Activated T-cell treated with anti-CD3 and anti-CD28 coated beads, Interleukin-2, amount 50 U/mL, for 4 hours (primary cell): ENCODE measurements around the gene FTCD. TPM values are rescaled to one million over a fixed set of nuclear protein-coding genes. Genes with fewer than 3 reads are reported as not detected.

ENCODE experiments used
- ATAC-seq, 2 donors: fragments of 200-7000 bp; cut with Tn5 transposase; one replicate each; pipeline ENCODE4 v1.10.0; 2021
- DNase-seq: peaks from one replicate; pipeline ENCODE4 v3.0.0-alpha.2; 2020
- H3K27me3 Mint-ChIP-seq: one replicate; pipeline ENCODE4 v1.8.0; 2021; ENCODE audit warnings: low read depth, mixed read lengths
- H3K36me3 Mint-ChIP-seq: one replicate; pipeline ENCODE4 v1.8.0; 2022; ENCODE audit warnings: mixed read lengths; ENCODE audit not compliant: insufficient read depth
- H3K4me1 Mint-ChIP-seq: one replicate; pipeline ENCODE4 v1.8.0; 2021; ENCODE audit warnings: low read depth, mixed read lengths
- H3K4me3 Mint-ChIP-seq: one replicate; pipeline ENCODE4 v1.8.0; 2021; ENCODE audit warnings: mild to moderate bottlenecking, moderate library complexity, mixed read lengths
- H3K9me3 Mint-ChIP-seq: one replicate; pipeline ENCODE4 v1.8.0; 2021; ENCODE audit warnings: mixed read lengths
- total RNA-seq, 3 donors: library from RNA; stranded (reverse); gene quantifications; one replicate each; pipeline ENCODE4 v1.2.1, GENCODE V29; 2021

The FTCD gene
- total RNA-seq, 3 donors from 2014 or later, result 0.33 to 0.71 (median 0.40) TPM

GRCh38 chr21:46131838-46132651 lies 23.3 kb downstream of the FTCD start:
- Mint-ChIP-seq H3K4me1 (no peaks in the 10 kb centered on the region), H3K36me3 (no peaks in the 10 kb centered on the region), H3K9me3 (no peaks in the 10 kb centered on the region), H3K27me3 (peaks cover 2% of the 10 kb centered on the region), H3K4me3 (no peak overlapping the region)
- DNase-seq (no peak), ATAC-seq (no peak)

GRCh38 chr21:46131588-46131837 lies 23.9 kb downstream of the FTCD start:
- H3K9me3 Mint-ChIP-seq, result no peaks in the 10 kb centered on the region
- no peak overlapping the region for H3K4me3 Mint-ChIP-seq
- DNase-seq, result no peak
- no peaks in the 10 kb centered on the region for H3K4me1 Mint-ChIP-seq
- peaks cover 2% of the 10 kb centered on the region for H3K27me3 Mint-ChIP-seq
- H3K36me3 Mint-ChIP-seq, result no peaks in the 10 kb centered on the region
- ATAC-seq, result no peak

DNA sequence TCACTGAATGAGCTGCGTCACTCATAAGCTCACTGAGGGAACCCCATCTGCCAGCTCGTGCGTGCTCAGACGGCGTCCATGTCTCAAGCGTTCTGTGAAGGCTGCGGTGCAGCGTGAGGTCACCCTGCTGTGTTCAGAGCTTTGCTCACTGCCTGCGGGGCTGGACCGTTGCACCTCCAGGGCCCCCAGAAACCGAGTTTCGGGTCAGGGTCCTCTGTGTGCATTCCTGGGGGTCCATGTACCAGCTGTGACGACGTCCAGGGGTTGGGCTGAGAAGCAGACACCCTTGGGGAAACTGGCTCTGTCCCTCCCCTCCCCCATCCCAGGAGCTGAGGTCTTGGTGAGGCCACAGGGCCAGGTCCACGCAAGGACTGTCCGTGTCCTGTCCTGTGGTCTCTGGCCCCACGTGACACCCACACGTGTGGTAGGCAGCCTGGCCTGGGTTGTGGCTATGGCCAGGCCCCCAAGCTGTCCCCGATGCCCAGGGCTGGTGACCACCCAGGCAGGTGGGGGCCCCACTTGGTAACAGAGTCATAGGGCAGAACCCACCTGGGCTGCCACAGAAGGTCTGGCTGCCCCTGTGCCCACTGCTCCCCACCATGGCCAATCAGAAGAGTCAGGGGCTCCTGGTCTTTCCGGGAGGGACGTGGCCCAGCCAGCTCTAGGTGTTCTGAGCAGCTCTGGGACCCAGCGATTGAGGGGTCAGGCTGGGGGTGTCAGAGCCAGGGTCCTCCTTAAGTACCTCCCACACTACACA lies 24.4 kb downstream of the FTCD start:
- DNase-seq (no peak), ATAC-seq (no peak)
- Mint-ChIP-seq H3K4me3 (no peak overlapping the region), H3K9me3 (no peaks in the 10 kb centered on the region), H3K4me1 (no peaks in the 10 kb centered on the region), H3K27me3 (peaks cover 2% of the 10 kb centered on the region), H3K36me3 (no peaks in the 10 kb centered on the region)

- Mint-ChIP-seq H3K4me3 (no peak overlapping the region), H3K36me3 (no peaks in the 10 kb centered on the region), H3K4me1 (no peaks in the 10 kb centered on the region), H3K9me3 (no peaks in the 10 kb centered on the region), H3K27me3 (no peaks in the 10 kb centered on the region)
- DNase-seq (no peak), ATAC-seq (no peak)
Measured at GRCh38 chr21:46129846-46130651, 25.3 kb downstream of the FTCD start.

GRCh38 chr21:46128933-46129571 lies 26.3 kb downstream of the FTCD start:
- H3K4me3 Mint-ChIP-seq, result no peak overlapping the region
- no peaks in the 10 kb centered on the region for H3K36me3 Mint-ChIP-seq
- ATAC-seq, result no peak
- no peaks in the 10 kb centered on the region for H3K4me1 Mint-ChIP-seq
- no peaks in the 10 kb centered on the region for H3K27me3 Mint-ChIP-seq
- DNase-seq, result no peak
- H3K9me3 Mint-ChIP-seq, result no peaks in the 10 kb centered on the region

GRCh38 chr21:46128106-46128932 lies 27.1 kb downstream of the FTCD start:
- H3K9me3 Mint-ChIP-seq, result no peaks in the 10 kb centered on the region
- no peak for ATAC-seq

GRCh38 chr21:46127239-46128105 lies 27.9 kb downstream of the FTCD start:
- Mint-ChIP-seq H3K9me3 (no peaks in the 10 kb centered on the region), H3K4me1 (no peaks in the 10 kb centered on the region), H3K4me3 (no peak overlapping the region), H3K27me3 (no peaks in the 10 kb centered on the region), H3K36me3 (no peaks in the 10 kb centered on the region)
- ATAC-seq (no peak), DNase-seq (peak; percentile 1)

More at GRCh38 chr21:46128106-46128932, 27.1 kb downstream of the FTCD start:
- Mint-ChIP-seq H3K36me3 (no peaks in the 10 kb centered on the region), H3K27me3 (no peaks in the 10 kb centered on the region), H3K4me3 (no peak overlapping the region), H3K4me1 (no peaks in the 10 kb centered on the region)
- DNase-seq, result no peak

DNA sequence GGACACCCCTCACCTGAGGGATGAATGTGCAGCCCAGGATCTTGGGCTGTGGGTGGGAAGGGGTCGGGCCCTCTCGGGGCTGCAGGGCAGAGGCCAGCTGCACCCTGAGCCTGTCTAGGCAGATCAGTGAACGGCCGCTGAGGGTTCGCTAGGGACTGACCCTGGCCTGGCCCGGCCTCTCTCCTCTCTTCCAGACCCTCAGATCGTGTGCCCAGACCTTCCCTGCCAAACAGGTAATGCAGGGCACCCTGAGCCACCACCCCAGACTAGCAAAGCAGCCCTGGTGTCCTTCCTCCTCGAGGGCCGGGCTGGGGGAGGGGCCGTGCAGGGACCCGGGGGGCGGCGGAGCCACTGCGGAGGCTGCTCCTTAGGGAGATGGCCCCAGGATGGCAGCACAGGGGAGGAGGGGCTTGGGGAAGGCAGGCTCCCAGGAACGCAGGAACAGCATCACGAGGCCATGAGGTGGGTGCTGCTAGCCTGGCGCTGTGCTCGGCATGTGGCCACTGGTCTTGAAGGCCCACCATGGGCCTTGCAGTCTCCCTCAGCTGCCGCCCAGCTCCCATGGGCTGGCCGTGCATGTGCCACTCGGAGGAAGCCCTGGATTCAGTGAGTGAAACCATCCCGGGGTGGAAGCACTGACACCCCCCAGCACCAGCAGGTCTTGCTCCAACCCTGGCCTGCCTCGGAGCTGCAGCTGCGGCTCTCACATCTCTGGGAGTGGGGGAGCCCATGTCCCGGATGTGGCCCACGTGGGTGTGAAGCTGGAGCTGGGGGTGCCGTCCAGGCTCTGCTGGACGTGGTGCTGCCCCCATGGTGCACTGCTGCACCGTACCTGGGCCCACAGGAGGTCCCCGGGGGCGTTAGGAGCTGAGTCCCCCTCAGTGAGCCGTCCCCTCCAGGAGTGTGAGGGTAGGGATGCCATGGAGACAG lies 28.8 kb downstream of the FTCD start:
- DNase-seq (peak; percentile 3), ATAC-seq (peak in 1 of 2 donors; percentile 20)
- no peak overlapping the region for H3K4me3 Mint-ChIP-seq
- no peaks in the 10 kb centered on the region for H3K9me3 Mint-ChIP-seq
- no peaks in the 10 kb centered on the region for H3K36me3 Mint-ChIP-seq
- H3K27me3 Mint-ChIP-seq, result no peaks in the 10 kb centered on the region
- H3K4me1 Mint-ChIP-seq, result no peaks in the 10 kb centered on the region

GRCh38 chr21:46125846-46126301 lies 29.5 kb downstream of the FTCD start:
- H3K4me1 Mint-ChIP-seq, result no peaks in the 10 kb centered on the region
- no peak overlapping the region for H3K4me3 Mint-ChIP-seq
- DNase-seq (peak; percentile 3), ATAC-seq (no peak)
- H3K27me3 Mint-ChIP-seq, result no peaks in the 10 kb centered on the region
- H3K9me3 Mint-ChIP-seq, result no peaks in the 10 kb centered on the region
- H3K36me3 Mint-ChIP-seq, result no peaks in the 10 kb centered on the region

- no peaks in the 10 kb centered on the region for H3K36me3 Mint-ChIP-seq
- no peak overlapping the region for H3K4me3 Mint-ChIP-seq
- no peaks in the 10 kb centered on the region for H3K4me1 Mint-ChIP-seq
- H3K9me3 Mint-ChIP-seq, result no peaks in the 10 kb centered on the region
- ATAC-seq, result no peak
- peak; percentile 2 for DNase-seq
- no peaks in the 10 kb centered on the region for H3K27me3 Mint-ChIP-seq
Measured at GRCh38 chr21:46124926-46125845, 30.2 kb downstream of the FTCD start.
